Pancreas (tissue), 10 donors: ENCODE measurements around the gene MLF2. TPM values are rescaled to one million over a fixed set of nuclear protein-coding genes. Genes with fewer than 3 reads are reported as not detected.
A peak's percentile ranks its signal among the peaks of the same experiment; 100 is the strongest.

Experiments
- ATAC-seq, 4 donors: fragments of 200-7000 bp; cut with Tn5 transposase; one replicate each; pipeline versions ENCODE4 v1.8.0 to v1.9.1; 2020; ENCODE audit warnings: mild to moderate bottlenecking in 4 of 4, moderate library complexity in 4 of 4
- DNase-seq, 6 donors: peaks; one replicate each; pipeline ENCODE4 v3.0.0-alpha.2; 2020
- FAIRE-seq: peaks from 2 replicates; lab custom pipeline; 2012; peaks lifted over from hg19 to GRCh38; lab: Jason Lieb, UNC
- H3K27ac ChIP-seq, 4 donors: fragments of 200-600 bp; sonication (generic); 1 replicate in 3 of 4; 2 replicates in 1 of 4; pipeline versions ENCODE4 v1.5.0 to v1.8.0; 2020
- H3K27me3 ChIP-seq, 4 donors: fragments of 200-600 bp; one replicate each; pipeline ENCODE4 v1.8.0; 2021
- H3K36me3 ChIP-seq, 3 donors: fragments of 200-600 bp; sonication (generic) in 1 of 3; one replicate each; pipeline versions ENCODE4 v1.5.0 to v1.8.0; 2020 to 2021
- H3K4me1 ChIP-seq, 3 donors: fragments of 200-600 bp; one replicate each; pipeline ENCODE4 v1.8.0; 2021
- H3K4me3 ChIP-seq, 4 donors: fragments of 200-600 bp; sonication (generic) in 2 of 4; one replicate each; pipeline versions ENCODE4 v1.5.0 to v1.8.0; 2020 to 2021
- H3K9me3 ChIP-seq, 4 donors: fragments of 200-600 bp; one replicate each; pipeline ENCODE4 v1.8.0; 2021
- WGBS, 2 donors: extraction: QIAGEN DNeasy Blood & Tissue Kit; methylation state at CpG; one replicate each; pipeline ENCODE4 v1.1.7; 2013; 5-methylcytosine and 5-hydroxymethylcytosine counted together
- intact Hi-C, 3 donors: fragments of 100-400 bp; cut with DNase I; formaldehyde crosslinking; loops; one replicate each; pipeline versions ENCODE4 v1.11.1 to v1.14.2; 2022
- polyA plus RNA-seq, 2 donors: library from polyadenylated mRNA; stranded (reverse); fragments of 200-250 nt; gene quantifications; one replicate each; pipeline ENCODE4 v1.2.3, GENCODE V29; 2013
- total RNA-seq, 6 donors: library from RNA; stranded (reverse); fragmentation: NEBNext Ultra II Directional in 4 of 6; extraction: Animal tissue kit (Norgen Biotek cat#: 25700) in 4 of 6; gene quantifications; one replicate each; pipeline versions ENCODE4 v1.2.1 to v1.2.4, GENCODE V29; 2021 to 2023
- TF ChIP-seq, protein P1 (sequence below), 4 donors: fragments of 200-600 bp; sonication (generic) in 3 of 4; IDR thresholded peaks; one replicate each; pipeline versions ENCODE4 v1.5.0 to v1.8.0; 2021; ENCODE audit warnings: antibody characterized with exemption in 4 of 4
- donor health status: healthy with polysubstance abuse.
- donor health status: DM: no; HTN: no; CAD: no; lungs with moderate emphysema.
- donor health status: DM: no; HTN: no; CAD: no.
- donor health status: control.
- donor health status: control.
- donor health status: Bipolar disorder and iron deficiency.
- donor health status: DM: yes; HTN: yes; CAD: no.
- donor health status: DM: no; HTN: no; CAD: no.
- donor health status: DM: no; HTN: no; CAD: no.
- donor health status: DM: yes; HTN: yes; CAD: no.

Gene MLF2
- total and polyA plus RNA-seq, 8 donors: 38.5 to 111 (median 60.8) TPM

DNA sequence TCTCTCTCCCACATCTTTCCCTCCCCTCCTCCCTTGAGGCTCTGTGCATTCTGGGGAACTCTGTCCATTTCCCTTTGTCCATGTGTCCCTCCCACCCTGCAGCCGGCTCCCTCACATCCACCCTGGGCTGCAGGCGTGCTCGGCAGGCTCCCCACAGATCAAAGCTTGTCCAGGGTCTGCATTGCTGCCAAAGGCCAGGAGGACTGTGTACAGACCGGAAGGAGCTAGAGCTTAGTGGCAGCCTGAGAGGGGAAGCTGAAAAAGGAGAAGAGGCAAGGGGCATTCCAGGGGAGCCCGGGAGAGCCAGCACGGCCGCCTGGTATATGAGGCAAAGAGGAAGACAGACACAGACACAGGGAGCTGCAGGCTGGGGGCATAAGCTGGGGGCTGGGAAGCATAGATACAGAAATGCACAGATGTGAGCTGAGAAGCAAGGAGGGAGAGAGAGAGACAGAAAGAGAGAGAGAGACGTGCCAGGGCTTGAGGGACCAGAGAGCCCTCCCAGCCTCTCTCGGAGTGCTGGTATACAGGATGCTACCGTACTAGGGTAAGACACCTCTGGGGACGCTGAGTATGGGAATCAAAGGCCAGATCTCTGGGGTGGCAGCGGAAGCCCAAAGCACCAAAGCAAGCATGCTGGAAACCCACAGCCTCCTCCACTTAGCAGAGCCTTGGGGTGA, 39.7 kb upstream of the MLF2 start:
- DNase-seq (peak in 2 of 6 donors; percentile 30 to 50), FAIRE-seq (no peak), ATAC-seq (peak in 3 of 4 donors; percentile 35 to 81 (median 69))
- H3K36me3 ChIP-seq: no peaks in the 10 kb centered on the region
- H3K4me1 ChIP-seq: no peaks in the 10 kb centered on the region
- no peaks in the 10 kb centered on the region for H3K27me3 ChIP-seq
- intact Hi-C loops: no loop called here
- no peak overlapping the region for H3K4me3 ChIP-seq
- 38 to 44% methylated on average over 12 of the region's 12 CpGs for WGBS, 2 donors
- H3K27ac ChIP-seq: peak overlapping the region in 1 of 4 donors; percentile 36
- TF ChIP-seq, protein P1, sequence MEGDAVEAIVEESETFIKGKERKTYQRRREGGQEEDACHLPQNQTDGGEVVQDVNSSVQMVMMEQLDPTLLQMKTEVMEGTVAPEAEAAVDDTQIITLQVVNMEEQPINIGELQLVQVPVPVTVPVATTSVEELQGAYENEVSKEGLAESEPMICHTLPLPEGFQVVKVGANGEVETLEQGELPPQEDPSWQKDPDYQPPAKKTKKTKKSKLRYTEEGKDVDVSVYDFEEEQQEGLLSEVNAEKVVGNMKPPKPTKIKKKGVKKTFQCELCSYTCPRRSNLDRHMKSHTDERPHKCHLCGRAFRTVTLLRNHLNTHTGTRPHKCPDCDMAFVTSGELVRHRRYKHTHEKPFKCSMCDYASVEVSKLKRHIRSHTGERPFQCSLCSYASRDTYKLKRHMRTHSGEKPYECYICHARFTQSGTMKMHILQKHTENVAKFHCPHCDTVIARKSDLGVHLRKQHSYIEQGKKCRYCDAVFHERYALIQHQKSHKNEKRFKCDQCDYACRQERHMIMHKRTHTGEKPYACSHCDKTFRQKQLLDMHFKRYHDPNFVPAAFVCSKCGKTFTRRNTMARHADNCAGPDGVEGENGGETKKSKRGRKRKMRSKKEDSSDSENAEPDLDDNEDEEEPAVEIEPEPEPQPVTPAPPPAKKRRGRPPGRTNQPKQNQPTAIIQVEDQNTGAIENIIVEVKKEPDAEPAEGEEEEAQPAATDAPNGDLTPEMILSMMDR (IDR thresholded peaks at IDR 0.05): no peak
- no peaks in the 10 kb centered on the region for H3K9me3 ChIP-seq

DNA sequence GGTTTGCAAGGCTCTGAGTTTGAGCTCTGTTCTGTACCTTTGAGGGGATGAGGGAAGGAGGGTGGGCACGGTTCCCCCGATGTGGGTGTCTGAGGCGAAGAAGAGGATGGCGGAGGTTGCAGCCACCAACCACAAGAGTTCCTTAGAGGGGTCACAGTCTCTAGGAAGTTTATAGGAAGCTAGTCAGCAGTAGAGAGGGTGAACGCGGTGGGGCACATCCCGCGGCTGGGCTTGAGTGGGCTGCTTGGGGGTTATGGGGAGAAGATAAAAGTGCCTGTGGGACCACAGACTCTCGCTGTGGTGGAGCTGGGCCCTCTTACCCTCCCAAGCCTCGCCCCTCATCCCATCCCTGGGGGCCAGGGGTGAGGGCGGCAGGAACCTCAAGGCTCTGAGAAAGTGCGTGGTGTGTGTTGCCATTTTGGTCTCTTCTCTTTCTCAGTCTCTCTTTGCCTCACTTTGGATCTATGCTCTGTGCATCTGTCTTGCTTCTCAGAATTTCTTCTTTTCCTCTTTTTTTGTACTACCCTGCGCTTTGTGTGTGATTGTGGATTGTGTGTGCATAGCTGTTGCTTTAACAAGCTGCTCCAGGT, 39.1 kb upstream of the MLF2 start:
- WGBS, 2 donors: 77 to 78% methylated on average over 13 of the region's 13 CpGs
- intact Hi-C loops: no loop called here
- peak in 1 of 4 donors; percentile 23 for ATAC-seq
- Histone ChIP-seq H3K4me1 (no peaks in the 10 kb centered on the region), H3K4me3 (no peak overlapping the region), H3K27ac (peak overlapping the region in 1 of 4 donors; percentile 36), H3K36me3 (no peaks in the 10 kb centered on the region), H3K9me3 (no peaks in the 10 kb centered on the region), H3K27me3 (no peaks in the 10 kb centered on the region)
- DNase-seq: peak in 1 of 6 donors; percentile 31
- no peak for FAIRE-seq
- TF ChIP-seq, protein P1 (IDR thresholded peaks at IDR 0.05): no peak

DNA sequence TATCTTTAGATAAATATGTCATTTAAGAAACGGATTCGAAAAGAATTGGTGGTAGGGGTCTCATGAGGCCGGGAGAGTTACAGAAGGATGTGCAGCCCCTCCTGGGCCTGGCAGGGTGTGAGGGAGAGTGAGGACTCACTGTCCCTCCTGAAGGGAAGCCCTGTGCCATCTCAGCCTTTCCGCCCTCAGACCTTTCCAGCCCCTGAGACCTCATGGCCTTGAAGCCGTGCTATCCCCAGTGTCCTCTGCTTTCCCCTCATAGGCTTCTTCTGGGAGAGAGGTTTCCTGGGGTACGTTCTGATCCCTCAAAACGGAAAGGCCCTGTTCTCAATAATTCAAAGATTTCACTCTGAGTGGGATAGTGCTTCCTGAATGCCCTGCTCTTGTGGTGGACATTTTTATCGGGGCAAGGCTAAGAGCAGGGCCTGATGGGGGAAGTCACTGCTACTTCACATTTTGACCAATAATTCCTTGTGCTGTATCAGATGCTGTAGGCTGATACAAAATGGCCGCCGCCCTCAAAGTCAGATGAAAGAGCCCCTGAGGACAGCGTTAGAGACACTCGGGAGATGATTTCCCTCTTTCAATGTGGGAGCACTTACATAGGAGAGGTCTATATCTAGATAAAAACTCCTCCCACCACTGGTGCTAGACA, 37.7 kb upstream of the MLF2 start:
- intact Hi-C loops: no loop called here
- DNase-seq (no peak), ATAC-seq (no peak), FAIRE-seq (no peak)
- Histone ChIP-seq H3K9me3 (no peaks in the 10 kb centered on the region), H3K4me1 (no peaks in the 10 kb centered on the region), H3K27ac (no peak overlapping the region), H3K27me3 (no peaks in the 10 kb centered on the region), H3K4me3 (no peak overlapping the region), H3K36me3 (no peaks in the 10 kb centered on the region)
- WGBS, 2 donors: 68 to 80% methylated on average over 12 of the region's 12 CpGs
- TF ChIP-seq, protein P1 (IDR thresholded peaks at IDR 0.05): no peak

DNA sequence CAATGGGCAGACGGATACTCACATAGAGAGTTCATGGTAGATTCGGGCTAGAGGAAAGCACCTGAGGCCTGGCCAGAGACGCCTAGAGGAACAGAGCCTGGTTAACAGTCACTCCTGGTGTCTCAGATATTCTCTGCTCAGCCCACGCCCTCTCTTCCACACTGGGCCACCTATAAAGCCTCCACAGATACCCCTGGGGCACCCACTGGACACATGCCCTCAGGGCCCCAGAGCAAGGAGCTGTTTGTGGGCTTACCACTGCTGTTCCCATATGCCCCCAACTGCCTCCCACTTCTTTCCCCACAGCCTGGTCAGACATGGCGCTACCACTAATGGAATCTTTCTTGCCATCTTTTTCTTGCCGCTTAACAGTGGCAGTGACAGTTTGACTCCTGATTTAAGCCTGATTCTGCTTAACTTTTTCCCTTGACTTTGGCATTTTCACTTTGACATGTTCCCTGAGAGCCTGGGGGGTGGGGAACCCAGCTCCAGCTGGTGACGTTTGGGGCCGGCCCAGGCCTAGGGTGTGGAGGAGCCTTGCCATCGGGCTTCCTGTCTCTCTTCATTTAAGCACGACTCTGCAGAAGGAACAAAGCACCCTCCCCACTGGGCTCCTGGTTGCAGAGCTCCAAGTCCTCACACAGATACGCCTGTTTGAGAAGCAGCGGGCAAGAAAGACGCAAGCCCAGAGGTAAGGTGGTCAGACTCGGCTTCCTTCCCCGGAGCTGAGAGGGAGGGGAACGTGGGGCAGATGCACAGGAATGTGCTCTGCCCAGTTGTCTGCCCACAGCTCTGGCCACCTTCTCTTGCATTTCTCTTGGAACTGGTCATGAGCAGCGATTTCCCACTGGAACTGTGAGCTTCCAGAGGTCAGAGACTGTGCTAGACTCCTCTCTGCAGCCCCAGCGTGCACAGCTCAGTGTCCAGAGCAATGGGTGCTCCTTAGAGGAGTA, 36.3 kb upstream of the MLF2 start, which contains the start of gene CD4:
Gene CD4 (plus strand): TSS at position 557 of the 953 bp plus-strand sequence. CDS start 10,611 bp downstream, outside the sequence.
- H3K27me3 ChIP-seq: no peaks in the 10 kb centered on the region
- DNase-seq (peak in 1 of 6 donors; percentile 28), ATAC-seq (peak in 3 of 4 donors; percentile 48 to 76 (median 73)), FAIRE-seq (no peak)
- intact Hi-C loops: no loop called here
- 60 to 61% methylated on average over 18 of the region's 18 CpGs for WGBS, 2 donors
- H3K4me1 ChIP-seq: no peaks in the 10 kb centered on the region
- TF ChIP-seq, protein P1 (IDR thresholded peaks at IDR 0.05): no peak
- no peaks in the 10 kb centered on the region for H3K36me3 ChIP-seq
- peak within 1 kb of the TSS in 1 of 4 donors; percentile 20 for H3K4me3 ChIP-seq
- peak within 1 kb of the TSS in 1 of 4 donors; percentile 30 for H3K27ac ChIP-seq
- no peaks in the 10 kb centered on the region for H3K9me3 ChIP-seq
